ENCODE results near the gene KLF3.

The KLF3 gene

DNA sequence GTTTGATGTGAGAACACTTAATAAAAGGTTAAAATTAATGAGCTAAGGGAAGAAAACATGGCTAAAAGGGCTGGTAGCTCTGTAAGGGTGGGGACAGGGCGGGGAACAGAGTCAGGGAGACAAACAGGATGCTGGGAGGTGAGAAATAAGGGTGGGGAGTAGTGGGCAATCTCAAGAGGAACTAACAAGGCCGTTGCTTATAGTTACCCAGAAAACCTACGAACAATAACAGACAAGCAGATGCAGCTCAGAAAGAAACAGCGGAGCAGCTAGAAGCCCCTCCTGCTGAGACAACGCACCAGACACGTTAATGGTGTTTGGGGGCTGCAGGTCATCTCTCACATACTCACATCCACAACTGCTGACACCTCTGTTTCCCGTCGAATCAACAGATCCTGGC is 9.7 kb upstream of the KLF3 start:
- Histone ChIP-seq H3K9me3 (ENCODE audit: control insufficient read depth, low read length) (no peaks in the 10 kb centered on the region), H3K4me3 (ENCODE audit: extremely low read depth, insufficient read depth, low read length, poor library complexity, severe bottlenecking) (no peak overlapping the region), H3K36me3 (ENCODE audit: control insufficient read depth, insufficient read depth, low read length) (no peaks in the 10 kb centered on the region), H3K27ac (ENCODE audit: low read depth, low read length, severe bottlenecking) (no peak overlapping the region), H3K4me1 (ENCODE audit: control insufficient read depth, insufficient read depth, low read length, poor library complexity, severe bottlenecking) (peaks cover 8% of the 10 kb centered on the region)
- WGBS, 2 experiments (ENCODE audit: insufficient coverage in 2 of 2): 54 to 73% methylated on average over 3 to 6 of the region's 8 CpGs

DNA sequence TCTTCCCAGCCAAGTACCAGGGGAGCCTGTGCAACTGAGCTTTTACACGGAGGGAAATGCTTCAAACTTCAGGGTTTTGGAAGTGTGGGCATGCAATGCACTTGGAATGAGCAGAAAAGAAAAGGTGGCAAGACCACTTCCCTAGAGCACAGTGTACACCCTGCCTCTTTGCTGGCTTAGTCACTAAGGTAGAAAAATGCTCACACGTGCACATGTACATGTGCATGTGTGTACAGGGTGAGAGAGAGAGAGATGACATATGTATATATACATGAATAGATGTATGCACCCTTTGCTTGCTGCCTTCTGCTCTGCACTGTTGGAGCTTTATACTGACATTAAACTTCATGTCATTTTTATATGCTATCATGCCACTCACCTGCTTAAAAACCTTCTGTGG is 7.9 kb upstream of the KLF3 start:
- peaks cover 8% of the 10 kb centered on the region for H3K4me1 ChIP-seq (ENCODE audit: control insufficient read depth, insufficient read depth, low read length, poor library complexity, severe bottlenecking)
- WGBS, 2 experiments (ENCODE audit: insufficient coverage in 2 of 2): 86% methylated on average over 1 of the region's 2 CpGs; no CpG with 5 or more reads in 1 of the 2 experiments
- no peak overlapping the region for H3K27ac ChIP-seq (ENCODE audit: low read depth, low read length, severe bottlenecking)
- peaks cover 5% of the 10 kb centered on the region for H3K9me3 ChIP-seq (ENCODE audit: control insufficient read depth, low read length)
- no peaks in the 10 kb centered on the region for H3K36me3 ChIP-seq (ENCODE audit: control insufficient read depth, insufficient read depth, low read length)
- H3K4me3 ChIP-seq (ENCODE audit: extremely low read depth, insufficient read depth, low read length, poor library complexity, severe bottlenecking): no peak overlapping the region

DNA sequence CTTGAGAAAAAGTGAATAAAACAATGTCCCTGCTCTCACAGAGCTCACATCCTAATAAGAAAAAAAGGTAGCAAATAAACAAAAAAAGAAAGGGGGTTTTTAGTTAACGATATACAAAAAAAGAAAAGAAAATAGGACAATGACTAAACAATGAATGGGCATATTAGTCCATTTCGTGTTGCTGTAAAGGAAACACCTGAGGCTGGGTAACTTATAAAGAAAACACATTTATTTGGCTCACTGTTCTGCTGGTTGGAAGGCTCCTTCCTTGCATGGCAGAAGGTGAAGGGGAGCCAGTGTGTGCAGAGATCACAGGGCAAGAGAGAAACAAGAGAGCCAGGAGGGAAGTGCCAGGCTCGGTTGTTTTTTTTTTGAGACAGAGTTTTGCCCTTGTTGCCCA is 4.7 kb upstream of the KLF3 start:
- WGBS, 2 experiments (ENCODE audit: insufficient coverage in 2 of 2): 92 to 100% methylated on average over 1 to 2 of the region's 3 CpGs
- H3K4me3 ChIP-seq (ENCODE audit: extremely low read depth, insufficient read depth, low read length, poor library complexity, severe bottlenecking): no peak overlapping the region
- H3K9me3 ChIP-seq (ENCODE audit: control insufficient read depth, low read length): peaks cover 5% of the 10 kb centered on the region
- H3K27ac ChIP-seq (ENCODE audit: low read depth, low read length, severe bottlenecking): no peak overlapping the region
- H3K36me3 ChIP-seq (ENCODE audit: control insufficient read depth, insufficient read depth, low read length): no peaks in the 10 kb centered on the region
- peaks cover 5% of the 10 kb centered on the region for H3K4me1 ChIP-seq (ENCODE audit: control insufficient read depth, insufficient read depth, low read length, poor library complexity, severe bottlenecking)

DNA sequence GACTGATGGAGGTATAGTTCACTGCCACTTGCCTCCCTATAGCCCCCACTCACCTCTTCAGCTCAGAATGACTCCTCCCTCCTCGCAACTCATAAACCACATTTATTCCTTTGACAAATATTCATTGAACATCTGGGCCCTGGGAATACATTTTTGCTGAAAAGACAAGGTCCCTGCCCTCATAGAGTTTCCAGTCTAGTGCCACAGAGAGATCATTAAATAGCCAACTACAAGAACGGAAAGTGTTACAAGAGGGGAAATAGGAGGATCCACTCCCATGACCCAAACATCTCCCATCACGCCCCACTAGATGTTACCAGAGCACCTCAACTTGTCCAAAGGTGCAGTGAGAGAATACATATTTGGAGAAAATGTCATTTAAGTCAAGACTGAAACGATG is 3.2 kb upstream of the KLF3 start:
- Histone ChIP-seq H3K27ac (ENCODE audit: low read depth, low read length, severe bottlenecking) (no peak overlapping the region), H3K36me3 (ENCODE audit: control insufficient read depth, insufficient read depth, low read length) (peaks cover 3% of the 10 kb centered on the region), H3K4me3 (ENCODE audit: extremely low read depth, insufficient read depth, low read length, poor library complexity, severe bottlenecking) (no peak overlapping the region)

DNA sequence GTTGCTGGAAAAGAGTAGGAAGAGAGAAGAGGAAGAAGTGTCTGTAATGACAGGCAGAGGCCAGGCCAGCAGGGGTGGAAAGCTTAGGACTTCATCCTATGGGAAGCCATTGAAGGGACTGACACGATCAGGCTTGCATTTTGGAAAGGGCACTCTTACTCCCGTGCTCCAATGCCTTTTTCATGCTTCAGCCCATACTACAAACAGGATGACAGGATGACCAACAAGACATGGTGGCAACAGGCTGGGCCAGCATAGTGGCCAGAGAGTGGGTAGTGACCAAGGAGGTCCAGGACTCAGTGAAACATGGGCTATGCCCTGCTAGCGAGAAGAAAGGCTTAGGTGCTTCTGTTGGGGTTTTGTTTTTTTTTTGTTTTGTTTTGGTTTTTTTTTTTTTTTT is 2.6 kb upstream of the KLF3 start:
- H3K4me3 ChIP-seq (ENCODE audit: extremely low read depth, insufficient read depth, low read length, poor library complexity, severe bottlenecking): no peak overlapping the region
- 85 to 100% methylated on average over 1 to 2 of the region's 3 CpGs for WGBS, 2 experiments (ENCODE audit: insufficient coverage in 2 of 2)
- no peaks in the 10 kb centered on the region for H3K4me1 ChIP-seq (ENCODE audit: control insufficient read depth, insufficient read depth, low read length, poor library complexity, severe bottlenecking)
- peaks cover 8% of the 10 kb centered on the region for H3K36me3 ChIP-seq (ENCODE audit: control insufficient read depth, insufficient read depth, low read length)
- no peak overlapping the region for H3K27ac ChIP-seq (ENCODE audit: low read depth, low read length, severe bottlenecking)
- peaks cover 5% of the 10 kb centered on the region for H3K9me3 ChIP-seq (ENCODE audit: control insufficient read depth, low read length)

More for the DNA sequence above, 3.2 kb upstream of the KLF3 start:
- H3K4me1 ChIP-seq (ENCODE audit: control insufficient read depth, insufficient read depth, low read length, poor library complexity, severe bottlenecking): no peaks in the 10 kb centered on the region
- H3K9me3 ChIP-seq (ENCODE audit: control insufficient read depth, low read length): peaks cover 5% of the 10 kb centered on the region
- 94 to 97% methylated on average over 2 of the region's 4 CpGs for WGBS, 2 experiments (ENCODE audit: insufficient coverage in 2 of 2)

DNA sequence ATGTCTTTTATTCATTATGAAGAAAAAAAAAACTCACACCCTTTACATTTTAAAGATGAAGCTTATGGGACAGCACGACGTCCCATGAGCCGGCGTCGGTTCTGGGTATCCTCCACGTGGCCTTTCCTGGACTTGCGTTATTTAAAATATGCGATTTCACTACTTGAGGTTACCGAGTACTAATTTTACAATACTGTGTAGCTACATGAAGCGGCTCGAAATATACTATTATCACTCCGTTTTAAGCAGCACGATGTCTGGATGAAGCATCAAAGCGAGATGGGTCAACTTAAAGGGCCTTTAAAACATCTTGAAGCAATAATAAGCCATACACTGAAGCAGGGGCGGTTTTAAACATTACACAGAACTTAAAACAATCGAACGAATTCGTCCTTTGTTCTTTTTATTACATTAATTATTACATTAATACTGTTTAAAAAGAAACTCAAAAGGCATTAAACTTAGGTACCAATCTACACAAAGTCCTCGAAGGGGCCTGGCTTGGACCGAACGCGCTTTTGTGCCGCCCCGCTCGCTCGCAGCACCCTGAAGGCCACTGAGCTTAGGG is 1.4 kb upstream of the KLF3 start:
- Histone ChIP-seq H3K4me1 (ENCODE audit: control insufficient read depth, insufficient read depth, low read length, poor library complexity, severe bottlenecking) (no peaks in the 10 kb centered on the region), H3K36me3 (ENCODE audit: control insufficient read depth, insufficient read depth, low read length) (peaks cover 8% of the 10 kb centered on the region), H3K4me3 (ENCODE audit: extremely low read depth, insufficient read depth, low read length, poor library complexity, severe bottlenecking) (peak overlapping the region; percentile 57), H3K9me3 (ENCODE audit: control insufficient read depth, low read length) (peaks cover 5% of the 10 kb centered on the region), H3K27ac (ENCODE audit: low read depth, low read length, severe bottlenecking) (peak overlapping the region; percentile 95)
- WGBS, 2 experiments (ENCODE audit: insufficient coverage in 2 of 2): 54 to 61% methylated on average over 21 to 22 of the region's 26 CpGs

DNA sequence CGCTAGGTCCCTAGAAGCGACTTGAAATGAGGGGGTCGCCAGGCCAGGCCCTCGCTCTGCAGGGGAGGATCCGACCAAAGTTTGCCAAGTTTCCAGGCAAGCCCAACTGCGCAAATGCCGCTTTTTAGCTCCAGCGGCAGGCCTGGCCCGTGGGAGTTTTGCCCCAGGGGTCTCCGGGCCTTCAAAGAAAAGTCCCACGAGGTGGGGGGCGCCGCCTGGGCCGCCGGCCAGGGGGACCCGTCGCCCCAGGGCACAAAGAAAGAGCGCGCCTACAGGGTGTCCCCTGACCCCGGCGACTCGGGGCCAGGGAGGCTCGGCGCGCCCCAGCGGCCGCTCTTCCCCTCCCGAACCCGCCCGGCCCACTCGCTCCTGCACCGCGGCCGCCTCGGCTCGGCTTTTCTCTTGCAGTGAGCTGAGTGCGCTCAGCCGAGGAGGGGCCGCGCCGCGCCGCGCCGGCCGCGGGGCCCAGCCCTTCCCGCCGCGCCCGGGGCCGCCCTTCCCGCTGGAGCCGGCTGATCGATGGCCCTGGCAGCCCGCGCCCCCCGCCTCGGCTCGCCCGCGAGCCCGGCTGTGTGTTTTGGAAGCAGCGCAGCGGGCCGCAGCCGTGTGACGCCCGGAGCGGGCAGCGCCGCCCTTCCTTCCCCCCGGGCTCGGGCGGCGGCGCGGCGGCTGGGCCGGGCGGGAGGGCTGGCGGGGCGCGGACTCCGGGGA is 754 bp upstream of the KLF3 start:
- Histone ChIP-seq H3K4me1 (ENCODE audit: control insufficient read depth, insufficient read depth, low read length, poor library complexity, severe bottlenecking) (peaks cover 2% of the 10 kb centered on the region), H3K27ac (ENCODE audit: low read depth, low read length, severe bottlenecking) (peak overlapping the region; percentile 95), H3K36me3 (ENCODE audit: control insufficient read depth, insufficient read depth, low read length) (peaks cover 8% of the 10 kb centered on the region), H3K9me3 (ENCODE audit: control insufficient read depth, low read length) (peaks cover 5% of the 10 kb centered on the region), H3K4me3 (ENCODE audit: extremely low read depth, insufficient read depth, low read length, poor library complexity, severe bottlenecking) (peak overlapping the region; percentile 57)
- 0% methylated on average over 44 to 63 of the region's 85 CpGs for WGBS, 2 experiments (ENCODE audit: insufficient coverage in 2 of 2)

DNA sequence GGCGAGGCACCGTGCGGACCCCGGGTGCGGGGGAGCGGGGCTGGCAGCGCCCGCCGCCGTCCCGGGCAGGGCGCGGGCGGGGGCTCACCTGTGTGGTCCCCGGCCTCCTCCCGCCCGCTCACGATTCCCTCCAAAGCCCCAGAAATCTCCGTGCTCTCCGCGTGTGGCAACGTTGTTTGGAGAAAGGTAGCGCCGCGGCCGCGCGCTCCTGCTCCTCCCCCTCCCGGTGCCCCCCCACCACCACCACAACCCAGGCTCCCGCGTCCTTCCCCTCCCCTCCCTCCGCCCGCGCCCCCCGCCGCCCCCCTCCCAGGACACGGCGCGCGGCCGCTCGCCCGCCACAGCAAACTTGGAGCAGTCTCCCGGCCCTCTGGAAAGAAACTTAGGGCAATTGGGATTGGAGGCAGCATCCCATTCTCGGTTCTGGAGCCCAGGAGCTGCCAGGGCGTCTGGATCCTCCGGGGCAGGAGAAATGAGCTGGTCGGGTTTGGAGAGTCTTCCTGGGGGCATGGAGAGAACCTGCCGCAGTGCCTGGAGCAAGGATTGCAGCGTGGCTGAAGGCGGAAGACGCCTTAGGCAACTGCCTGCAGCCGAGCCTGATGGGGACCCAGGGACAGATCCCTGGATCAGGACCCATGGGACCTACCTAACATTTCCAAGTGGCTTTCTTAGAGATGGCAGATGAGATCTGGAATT is 855 bp downstream of the KLF3 start:
- Histone ChIP-seq H3K36me3 (ENCODE audit: control insufficient read depth, insufficient read depth, low read length) (peaks cover 8% of the 10 kb centered on the region), H3K27ac (ENCODE audit: low read depth, low read length, severe bottlenecking) (peak overlapping the region; percentile 95), H3K9me3 (ENCODE audit: control insufficient read depth, low read length) (peaks cover 5% of the 10 kb centered on the region), H3K4me1 (ENCODE audit: control insufficient read depth, insufficient read depth, low read length, poor library complexity, severe bottlenecking) (peaks cover 14% of the 10 kb centered on the region), H3K4me3 (ENCODE audit: extremely low read depth, insufficient read depth, low read length, poor library complexity, severe bottlenecking) (peak overlapping the region; percentile 89)
- 0% methylated on average over 17 to 27 of the region's 53 CpGs for WGBS, 2 experiments (ENCODE audit: insufficient coverage in 2 of 2)

DNA sequence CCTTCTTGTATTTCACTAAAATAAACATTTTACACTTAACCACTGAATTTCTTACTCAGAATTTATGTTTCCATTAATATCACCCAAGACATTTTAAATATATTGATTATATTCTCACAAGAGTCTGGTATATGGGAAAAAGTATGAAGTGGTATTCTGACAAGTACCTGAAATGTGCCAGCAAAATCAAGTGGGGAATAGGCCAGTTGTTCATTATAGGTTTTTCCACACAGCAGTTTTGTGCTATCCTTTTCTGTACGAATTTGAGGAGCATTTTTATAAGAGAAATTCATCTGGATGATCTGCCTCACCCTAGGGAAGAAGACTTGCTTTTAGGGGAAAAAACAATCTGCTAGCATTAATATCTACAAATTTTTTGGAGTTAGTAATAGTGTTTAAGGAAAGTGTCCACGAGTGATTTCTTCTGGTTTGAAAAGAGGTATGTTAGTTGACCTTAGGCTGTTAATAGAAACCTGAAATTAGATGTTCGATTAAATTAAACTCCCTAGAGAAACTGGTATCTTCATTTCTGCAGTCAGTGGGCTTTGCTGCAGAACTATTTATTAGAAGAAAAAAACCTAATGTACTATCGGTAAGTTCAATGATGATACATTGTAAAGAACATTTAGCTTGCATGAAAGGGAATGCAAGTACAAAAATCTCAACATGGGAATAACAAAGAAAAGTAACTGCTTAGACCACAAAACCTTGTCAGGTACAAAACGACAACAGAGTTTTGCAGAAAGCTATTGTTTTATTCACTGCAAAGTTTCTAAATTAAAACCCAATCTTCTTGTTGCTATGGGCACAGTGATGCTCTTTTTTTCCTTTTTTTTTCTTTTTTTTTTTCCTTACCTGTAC is 1.8 kb downstream of the KLF3 start:
- Histone ChIP-seq H3K36me3 (ENCODE audit: control insufficient read depth, insufficient read depth, low read length) (peaks cover 10% of the 10 kb centered on the region), H3K27ac (ENCODE audit: low read depth, low read length, severe bottlenecking) (peak overlapping the region; percentile 98), H3K4me1 (ENCODE audit: control insufficient read depth, insufficient read depth, low read length, poor library complexity, severe bottlenecking) (peaks cover 24% of the 10 kb centered on the region), H3K9me3 (ENCODE audit: control insufficient read depth, low read length) (peaks cover 3% of the 10 kb centered on the region), H3K4me3 (ENCODE audit: extremely low read depth, insufficient read depth, low read length, poor library complexity, severe bottlenecking) (peak overlapping the region; percentile 89)
- 0 to 21% methylated on average over 1 of the region's 5 CpGs for WGBS, 2 experiments (ENCODE audit: insufficient coverage in 2 of 2)

DNA sequence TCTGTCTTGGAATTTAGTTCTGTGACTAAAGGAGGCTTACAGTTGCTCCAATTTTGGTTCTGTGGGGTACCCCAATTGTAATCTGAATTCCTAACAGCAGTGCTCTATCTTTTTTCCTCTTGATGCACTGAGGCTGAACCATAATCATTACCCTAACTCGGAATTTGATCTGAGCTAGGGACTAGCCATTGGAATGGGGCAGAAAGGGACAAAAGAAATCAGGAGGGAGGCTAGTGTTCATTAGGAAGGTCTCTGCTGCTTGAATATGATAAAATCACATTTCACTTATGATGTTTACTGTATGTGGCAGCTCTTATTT is 2.7 kb downstream of the KLF3 start:
- H3K27ac ChIP-seq (ENCODE audit: low read depth, low read length, severe bottlenecking): peak overlapping the region; percentile 98
- WGBS, 2 experiments (ENCODE audit: insufficient coverage in 2 of 2): no CpG with 5 or more reads among the region's 1 CpG

More for the DNA sequence above, 2.7 kb downstream of the KLF3 start:
- Histone ChIP-seq H3K4me1 (ENCODE audit: control insufficient read depth, insufficient read depth, low read length, poor library complexity, severe bottlenecking) (peaks cover 33% of the 10 kb centered on the region), H3K4me3 (ENCODE audit: extremely low read depth, insufficient read depth, low read length, poor library complexity, severe bottlenecking) (peak overlapping the region; percentile 89), H3K9me3 (ENCODE audit: control insufficient read depth, low read length) (no peaks in the 10 kb centered on the region), H3K36me3 (ENCODE audit: control insufficient read depth, insufficient read depth, low read length) (peaks cover 18% of the 10 kb centered on the region)

Data from mesodermal cell (in vitro differentiated cells).